Panc1 (cell line): ENCODE measurements around the gene SLC35F4. TPM values are rescaled to one million over a fixed set of nuclear protein-coding genes. Genes with fewer than 3 reads are reported as not detected.

Experiments
- ATAC-seq: fragments of 200-7000 bp; cut with Tn5 transposase; 2 replicates; pipeline ENCODE4 v1.9.1; 2020; ENCODE audit warnings: mild to moderate bottlenecking, moderate library complexity
- BruUV-seq: library from RNA; stranded (reverse); fragments of 400-500 nt; replicated peaks from 2 replicates; lab custom pipeline; 2021; lab: Mats Ljungman, UMichigan
- CTCF ChIA-PET: fragments of 300-600 bp; sonication (Branson Sonifier 250); formaldehyde crosslinking; loops from one replicate; lab custom pipeline; 2022; ENCODE audit warnings: antibody characterized with exemption; lab: Charles Lee
- POLR2A ChIA-PET: fragments of 300-600 bp; sonication (Branson Sonifier 250); formaldehyde crosslinking; loops from one replicate; lab custom pipeline; 2022; ENCODE audit warnings: antibody characterized with exemption; lab: Charles Lee
- DNase-seq: peaks from one replicate; pipeline ENCODE4 v3.0.0-alpha.2; 2010; ENCODE audit warnings: low read depth, low spot score
- H3K27ac ChIP-seq: 2 replicates; pipeline ENCODE4 v1.5.1; 2011; ENCODE audit warnings: mild to moderate bottlenecking, low read length, inconsistent platforms
- H3K27me3 ChIP-seq: fragments of 200-500 bp; sonication (Bioruptor generic); 2 replicates; pipeline ENCODE4 v1.6.0; 2014; ENCODE audit warnings: low read length, inconsistent platforms; ENCODE audit not compliant: control insufficient read depth, insufficient read depth
- H3K36me3 ChIP-seq: fragments of 200-500 bp; sonication (Bioruptor generic); 2 replicates; pipeline ENCODE4 v1.5.1; 2014; ENCODE audit warnings: inconsistent platforms, mild to moderate bottlenecking, low read length, moderate library complexity; ENCODE audit not compliant: control insufficient read depth, insufficient read depth
- H3K4me1 ChIP-seq: 2 replicates; pipeline ENCODE4 v1.5.1; 2011; ENCODE audit warnings: inconsistent platforms, mild to moderate bottlenecking, low read length, moderate library complexity; ENCODE audit not compliant: control insufficient read depth, insufficient read depth
- H3K4me3 ChIP-seq, 2 experiments: 2 replicates each; pipeline ENCODE4 v1.5.1; 2011 to 2012; ENCODE audit warnings: low read depth in 2 of 2, low read length in 2 of 2, mild to moderate bottlenecking in 2 of 2, inconsistent platforms in 1 of 2, moderate library complexity in 1 of 2
- H3K9me3 ChIP-seq: fragments of 200-500 bp; sonication (Bioruptor generic); 2 replicates; pipeline ENCODE4 v1.5.1; 2014; ENCODE audit warnings: low read depth, mild to moderate bottlenecking, inconsistent platforms, low read length, moderate library complexity; ENCODE audit not compliant: control insufficient read depth, insufficient read depth
- CTCF ChIP-seq: fragments of 450-650 bp; IDR thresholded peaks from 2 replicates; pipeline ENCODE4 v1.5.1; 2017; ENCODE audit warnings: mild to moderate bottlenecking
- POLR2AphosphoS5 ChIP-seq: IDR thresholded peaks from 2 replicates; pipeline ENCODE4 v1.6.1; 2012; ENCODE audit warnings: mild to moderate bottlenecking, low read depth, low read length, moderate library complexity
- SIN3A ChIP-seq: IDR thresholded peaks from 2 replicates; pipeline ENCODE4 v1.6.1; 2012; ENCODE audit warnings: low read depth, mild to moderate bottlenecking, low read length, moderate library complexity, borderline replicate concordance; ENCODE audit not compliant: insufficient read depth
- TCF7L2 ChIP-seq: IDR thresholded peaks from 2 replicates; pipeline ENCODE4 v1.6.1; 2011; ENCODE audit warnings: mild to moderate bottlenecking, low read depth, low read length, inconsistent platforms
- in situ Hi-C: cut with HindIII; loops from 2 replicates; pipeline ENCODE4 v1.10.0; 2016; ENCODE audit warnings: low sequenced_read_pairs, low pct_unique_long_range_greater_than_20kb
- intact Hi-C: fragments of 100-400 bp; cut with micrococcal nuclease; formaldehyde crosslinking; loops from one replicate; pipeline ENCODE4 v1.10.0; 2022; ENCODE audit not compliant: unreplicated experiment
- total RNA-seq: library from RNA; stranded (reverse); gene quantifications from one replicate; pipeline ENCODE4 v1.2.1, GENCODE V29; 2021; ENCODE audit not compliant: unreplicated experiment
- TF ChIP-seq, protein P1 (sequence below), 2 experiments: IDR thresholded peaks; 2 replicates each; pipeline ENCODE4 v1.6.1; 2011 to 2012; ENCODE audit warnings: low read depth in 2 of 2, control low read depth in 1 of 2, low read length in 1 of 2, mild to moderate bottlenecking in 1 of 2, moderate library complexity in 1 of 2; ENCODE audit not compliant: insufficient read depth in 1 of 2

SLC35F4 gene
- total RNA-seq, 1 experiment from 2014 or later, result not detected

DNA sequence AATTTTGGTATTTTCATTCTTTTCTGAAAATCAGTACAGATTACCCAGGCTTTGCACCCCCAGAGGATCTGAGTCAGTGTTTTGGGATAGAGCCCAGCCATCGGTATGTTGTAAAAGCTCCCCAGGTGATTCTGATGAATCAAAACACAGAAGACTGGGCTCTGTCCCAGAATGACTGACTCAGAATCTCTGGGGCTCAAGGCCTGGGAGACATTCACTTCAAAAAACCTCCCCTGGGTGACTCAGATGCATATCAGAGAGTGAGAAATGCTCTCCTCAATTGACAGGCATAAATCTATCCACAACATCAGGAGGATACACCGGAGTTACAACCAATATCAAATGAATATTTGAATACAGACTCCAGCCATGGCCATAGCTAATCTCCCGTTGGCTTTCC is 32.6 kb downstream of the SLC35F4 start:
- Histone ChIP-seq H3K36me3 (no peaks in the 10 kb centered on the region), H3K27me3 (no peaks in the 10 kb centered on the region), H3K4me3 (peak overlapping the region in 1 of 2 experiments; percentile 23; a peak in 1 of 4 replicates), H3K4me1 (peaks cover 16% of the 10 kb centered on the region), H3K27ac (peak overlapping the region; percentile 88), H3K9me3 (no peaks in the 10 kb centered on the region)
- DNase-seq (peak; percentile 92), ATAC-seq (peak; percentile 99)
- BruUV-seq, result no TSS peak
- in situ Hi-C loops (no loop called here), intact Hi-C loops (no loop called here)
- ChIA-PET CTCF (no interaction called here), POLR2A (no interaction called here)
- peak; percentile 76; the same call in 1 of the 2 replicates for TF ChIP-seq POLR2AphosphoS5
- no peak for TF ChIP-seq CTCF
- TF ChIP-seq TCF7L2, result peak; percentile 97

GRCh38 chr14:57831981-57832380 is 33.9 kb downstream of the SLC35F4 start:
- Histone ChIP-seq H3K9me3 (no peaks in the 10 kb centered on the region), H3K4me3 (no peak overlapping the region), H3K27me3 (no peaks in the 10 kb centered on the region), H3K27ac (peak overlapping the region; percentile 87), H3K36me3 (no peaks in the 10 kb centered on the region), H3K4me1 (peaks cover 16% of the 10 kb centered on the region)
- POLR2A ChIA-PET, result no interaction called here
- intact Hi-C loops (no loop called here), in situ Hi-C loops (no loop called here)
- ATAC-seq, result no peak
- CTCF ChIA-PET, result no interaction called here
- DNase-seq, result no peak
- TF ChIP-seq SIN3A, result no peak
- TF ChIP-seq, protein P1, sequence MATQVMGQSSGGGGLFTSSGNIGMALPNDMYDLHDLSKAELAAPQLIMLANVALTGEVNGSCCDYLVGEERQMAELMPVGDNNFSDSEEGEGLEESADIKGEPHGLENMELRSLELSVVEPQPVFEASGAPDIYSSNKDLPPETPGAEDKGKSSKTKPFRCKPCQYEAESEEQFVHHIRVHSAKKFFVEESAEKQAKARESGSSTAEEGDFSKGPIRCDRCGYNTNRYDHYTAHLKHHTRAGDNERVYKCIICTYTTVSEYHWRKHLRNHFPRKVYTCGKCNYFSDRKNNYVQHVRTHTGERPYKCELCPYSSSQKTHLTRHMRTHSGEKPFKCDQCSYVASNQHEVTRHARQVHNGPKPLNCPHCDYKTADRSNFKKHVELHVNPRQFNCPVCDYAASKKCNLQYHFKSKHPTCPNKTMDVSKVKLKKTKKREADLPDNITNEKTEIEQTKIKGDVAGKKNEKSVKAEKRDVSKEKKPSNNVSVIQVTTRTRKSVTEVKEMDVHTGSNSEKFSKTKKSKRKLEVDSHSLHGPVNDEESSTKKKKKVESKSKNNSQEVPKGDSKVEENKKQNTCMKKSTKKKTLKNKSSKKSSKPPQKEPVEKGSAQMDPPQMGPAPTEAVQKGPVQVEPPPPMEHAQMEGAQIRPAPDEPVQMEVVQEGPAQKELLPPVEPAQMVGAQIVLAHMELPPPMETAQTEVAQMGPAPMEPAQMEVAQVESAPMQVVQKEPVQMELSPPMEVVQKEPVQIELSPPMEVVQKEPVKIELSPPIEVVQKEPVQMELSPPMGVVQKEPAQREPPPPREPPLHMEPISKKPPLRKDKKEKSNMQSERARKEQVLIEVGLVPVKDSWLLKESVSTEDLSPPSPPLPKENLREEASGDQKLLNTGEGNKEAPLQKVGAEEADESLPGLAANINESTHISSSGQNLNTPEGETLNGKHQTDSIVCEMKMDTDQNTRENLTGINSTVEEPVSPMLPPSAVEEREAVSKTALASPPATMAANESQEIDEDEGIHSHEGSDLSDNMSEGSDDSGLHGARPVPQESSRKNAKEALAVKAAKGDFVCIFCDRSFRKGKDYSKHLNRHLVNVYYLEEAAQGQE (IDR thresholded peaks at IDR 0.05; ENCODE audit: insufficient read depth in 1 of 2, low read depth in 2 of 2, low read length in 1 of 2), result no peak
- TF ChIP-seq TCF7L2, result no peak
- no peak for TF ChIP-seq CTCF
- no peak for TF ChIP-seq POLR2AphosphoS5
- BruUV-seq, result no TSS peak
